ENCODE results near the gene ACSS2. TPM values are rescaled to one million over a fixed set of nuclear protein-coding genes. Genes with fewer than 3 reads are reported as not detected.
A peak's percentile ranks its signal among the peaks of the same experiment; 100 is the strongest.

The ACSS2 gene
- polyA plus RNA-seq, 2 donors, result 31.4 to 44.2 TPM

DNA sequence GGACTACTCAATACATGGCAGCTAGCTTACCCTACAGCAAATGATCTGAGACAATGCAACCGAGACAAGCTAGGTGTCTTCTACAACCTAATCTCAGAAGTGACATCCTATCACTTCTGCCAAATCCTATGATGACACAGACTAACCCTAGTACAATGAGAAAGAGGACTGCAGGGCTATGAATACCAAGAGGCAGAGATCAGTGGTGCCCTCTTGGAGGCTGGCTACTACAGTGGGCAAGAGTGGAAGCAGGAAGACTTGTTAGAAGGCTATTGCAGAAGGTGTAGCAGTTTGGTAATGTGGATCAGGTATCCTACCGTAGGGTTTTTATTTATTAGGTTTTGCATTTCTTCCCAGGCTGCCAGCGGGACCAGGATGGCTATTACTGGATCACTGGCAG is 48.9 kb downstream of the ACSS2 start:
- Histone ChIP-seq H3K9me3 (ENCODE audit: control insufficient read depth in 2 of 2, insufficient read depth in 1 of 2, low read depth in 1 of 2, low read length in 1 of 2) (no peaks in the 10 kb centered on the region), H3K27ac (ENCODE audit: low read depth in 2 of 2, low read length in 1 of 2) (no peak overlapping the region), H3K36me3 (ENCODE audit: control insufficient read depth in 2 of 2, insufficient read depth in 2 of 2, low read length in 1 of 2) (peaks cover 15 to 51% of the 10 kb centered on the region in 2 donors), H3K27me3 (ENCODE audit: control insufficient read depth in 1 of 2, insufficient read depth in 2 of 2, low read length in 2 of 2) (no peaks in the 10 kb centered on the region), H3K4me3 (ENCODE audit: low read depth in 1 of 2, low read length in 2 of 2) (no peak overlapping the region), H3K4me1 (ENCODE audit: control insufficient read depth in 2 of 2, insufficient read depth in 2 of 2, low read length in 1 of 2) (no peaks in the 10 kb centered on the region)
- WGBS, 2 donors, result 96 to 100% methylated on average over 3 of the region's 3 CpGs

DNA sequence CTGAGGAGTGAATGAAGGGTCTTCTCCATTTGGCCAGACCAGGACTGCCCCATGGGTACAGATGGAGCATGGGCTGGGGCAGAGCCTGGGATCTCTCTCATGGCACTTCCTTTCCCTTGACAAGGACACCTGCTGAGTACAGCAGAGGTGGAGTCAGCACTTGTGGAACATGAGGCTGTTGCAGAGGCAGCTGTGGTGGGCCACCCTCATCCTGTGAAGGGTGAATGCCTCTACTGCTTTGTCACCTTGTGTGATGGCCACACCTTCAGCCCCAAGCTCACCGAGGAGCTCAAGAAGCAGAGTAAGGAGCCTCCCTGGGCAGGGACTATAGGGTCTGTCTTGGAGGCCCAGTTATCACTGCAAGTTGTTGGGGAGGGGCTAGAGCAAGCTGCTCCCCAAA is 49.6 kb downstream of the ACSS2 start:
- no peaks in the 10 kb centered on the region for H3K4me1 ChIP-seq (ENCODE audit: control insufficient read depth in 2 of 2, insufficient read depth in 2 of 2, low read length in 1 of 2)
- no peaks in the 10 kb centered on the region for H3K9me3 ChIP-seq (ENCODE audit: control insufficient read depth in 2 of 2, insufficient read depth in 1 of 2, low read depth in 1 of 2, low read length in 1 of 2)
- H3K27me3 ChIP-seq (ENCODE audit: control insufficient read depth in 1 of 2, insufficient read depth in 2 of 2, low read length in 2 of 2), result no peaks in the 10 kb centered on the region
- peaks cover 17 to 46% of the 10 kb centered on the region in 2 donors for H3K36me3 ChIP-seq (ENCODE audit: control insufficient read depth in 2 of 2, insufficient read depth in 2 of 2, low read length in 1 of 2)
- 88 to 91% methylated on average over 1 of the region's 1 CpG for WGBS, 2 donors
- H3K27ac ChIP-seq (ENCODE audit: low read depth in 2 of 2, low read length in 1 of 2), result no peak overlapping the region
- no peak overlapping the region for H3K4me3 ChIP-seq (ENCODE audit: low read depth in 1 of 2, low read length in 2 of 2)

- no peak overlapping the region for H3K27ac ChIP-seq (ENCODE audit: low read depth in 2 of 2, low read length in 1 of 2)
- peaks cover 19 to 45% of the 10 kb centered on the region in 2 donors for H3K36me3 ChIP-seq (ENCODE audit: control insufficient read depth in 2 of 2, insufficient read depth in 2 of 2, low read length in 1 of 2)
These were observed 50.2 kb downstream of the ACSS2 start for GRCh38 chr20:34926581-34926980.

GRCh38 chr20:34927736-34928135 is 51.3 kb downstream of the ACSS2 start:
- H3K9me3 ChIP-seq (ENCODE audit: control insufficient read depth in 2 of 2, insufficient read depth in 1 of 2, low read depth in 1 of 2, low read length in 1 of 2), result no peaks in the 10 kb centered on the region
- H3K36me3 ChIP-seq (ENCODE audit: control insufficient read depth in 2 of 2, insufficient read depth in 2 of 2, low read length in 1 of 2), result peaks cover 19 to 49% of the 10 kb centered on the region in 2 donors
- no peak overlapping the region for H3K27ac ChIP-seq (ENCODE audit: low read depth in 2 of 2, low read length in 1 of 2)
- H3K4me1 ChIP-seq (ENCODE audit: control insufficient read depth in 2 of 2, insufficient read depth in 2 of 2, low read length in 1 of 2), result no peaks in the 10 kb centered on the region
- WGBS, 2 donors, result 68 to 95% methylated on average over 1 of the region's 1 CpG
- no peak overlapping the region for H3K4me3 ChIP-seq (ENCODE audit: low read depth in 1 of 2, low read length in 2 of 2)
- no peaks in the 10 kb centered on the region for H3K27me3 ChIP-seq (ENCODE audit: control insufficient read depth in 1 of 2, insufficient read depth in 2 of 2, low read length in 2 of 2)

More at GRCh38 chr20:34926581-34926980, 50.2 kb downstream of the ACSS2 start:
- no peaks in the 10 kb centered on the region for H3K4me1 ChIP-seq (ENCODE audit: control insufficient read depth in 2 of 2, insufficient read depth in 2 of 2, low read length in 1 of 2)
- H3K27me3 ChIP-seq (ENCODE audit: control insufficient read depth in 1 of 2, insufficient read depth in 2 of 2, low read length in 2 of 2), result no peaks in the 10 kb centered on the region
- H3K9me3 ChIP-seq (ENCODE audit: control insufficient read depth in 2 of 2, insufficient read depth in 1 of 2, low read depth in 1 of 2, low read length in 1 of 2), result no peaks in the 10 kb centered on the region
- no peak overlapping the region for H3K4me3 ChIP-seq (ENCODE audit: low read depth in 1 of 2, low read length in 2 of 2)
- WGBS, 2 donors, result 92 to 100% methylated on average over 1 of the region's 1 CpG

DNA sequence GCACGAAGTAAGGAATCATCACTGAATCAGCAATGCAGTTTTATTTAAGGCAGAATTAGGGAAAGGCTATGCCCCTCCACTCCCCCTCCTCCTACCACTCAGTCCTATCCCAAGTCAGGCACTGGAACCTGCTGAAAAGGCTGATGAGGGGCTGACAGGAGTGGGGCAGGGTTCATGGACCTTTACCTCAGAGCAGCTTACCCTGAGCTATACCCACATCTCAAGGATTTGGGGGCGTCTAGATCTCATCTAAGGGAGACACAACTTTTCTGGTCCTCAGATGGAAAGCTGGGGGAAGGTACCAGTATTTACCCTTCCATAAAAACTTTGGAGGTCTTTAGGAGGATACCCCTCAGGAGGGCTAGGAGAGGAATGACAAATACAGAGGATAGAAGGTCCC is 52.0 kb downstream of the ACSS2 start:
- Histone ChIP-seq H3K27ac (ENCODE audit: low read depth in 2 of 2, low read length in 1 of 2) (no peak overlapping the region), H3K9me3 (ENCODE audit: control insufficient read depth in 2 of 2, insufficient read depth in 1 of 2, low read depth in 1 of 2, low read length in 1 of 2) (no peaks in the 10 kb centered on the region), H3K27me3 (ENCODE audit: control insufficient read depth in 1 of 2, insufficient read depth in 2 of 2, low read length in 2 of 2) (no peaks in the 10 kb centered on the region), H3K36me3 (ENCODE audit: control insufficient read depth in 2 of 2, insufficient read depth in 2 of 2, low read length in 1 of 2) (peaks cover 19 to 47% of the 10 kb centered on the region in 2 donors), H3K4me3 (ENCODE audit: low read depth in 1 of 2, low read length in 2 of 2) (no peak overlapping the region), H3K4me1 (ENCODE audit: control insufficient read depth in 2 of 2, insufficient read depth in 2 of 2, low read length in 1 of 2) (no peaks in the 10 kb centered on the region)
- WGBS, 2 donors, result 85 to 91% methylated on average over 2 of the region's 2 CpGs

DNA sequence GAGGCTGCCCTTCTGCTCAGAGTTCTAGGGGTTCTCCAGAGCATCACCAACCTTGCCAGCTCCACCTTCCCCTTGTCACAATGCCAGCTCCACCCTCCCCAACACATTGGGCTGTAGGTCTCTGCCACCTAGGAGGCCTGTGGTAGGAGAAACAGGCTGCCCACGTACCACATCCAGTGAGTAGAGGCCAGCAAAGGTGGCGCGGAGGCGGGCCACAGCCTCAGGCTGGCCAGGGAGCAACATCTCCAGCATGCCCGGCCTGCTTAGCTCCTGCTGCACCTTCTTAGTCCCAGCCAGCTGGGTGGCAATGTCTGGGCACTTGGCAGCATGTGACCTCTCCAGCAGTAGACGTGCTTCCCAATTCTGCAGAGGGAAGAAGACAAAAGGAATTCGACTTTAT is 55.4 kb downstream of the ACSS2 start:
- no peaks in the 10 kb centered on the region for H3K27me3 ChIP-seq (ENCODE audit: control insufficient read depth in 1 of 2, insufficient read depth in 2 of 2, low read length in 2 of 2)
- H3K27ac ChIP-seq (ENCODE audit: low read depth in 2 of 2, low read length in 1 of 2), result no peak overlapping the region
- no peaks in the 10 kb centered on the region for H3K4me1 ChIP-seq (ENCODE audit: control insufficient read depth in 2 of 2, insufficient read depth in 2 of 2, low read length in 1 of 2)
- peaks cover 12 to 36% of the 10 kb centered on the region in 2 donors for H3K36me3 ChIP-seq (ENCODE audit: control insufficient read depth in 2 of 2, insufficient read depth in 2 of 2, low read length in 1 of 2)
- H3K4me3 ChIP-seq (ENCODE audit: low read depth in 1 of 2, low read length in 2 of 2), result no peak overlapping the region
- 91 to 96% methylated on average over 7 of the region's 7 CpGs for WGBS, 2 donors
- no peaks in the 10 kb centered on the region for H3K9me3 ChIP-seq (ENCODE audit: control insufficient read depth in 2 of 2, insufficient read depth in 1 of 2, low read depth in 1 of 2, low read length in 1 of 2)

DNA sequence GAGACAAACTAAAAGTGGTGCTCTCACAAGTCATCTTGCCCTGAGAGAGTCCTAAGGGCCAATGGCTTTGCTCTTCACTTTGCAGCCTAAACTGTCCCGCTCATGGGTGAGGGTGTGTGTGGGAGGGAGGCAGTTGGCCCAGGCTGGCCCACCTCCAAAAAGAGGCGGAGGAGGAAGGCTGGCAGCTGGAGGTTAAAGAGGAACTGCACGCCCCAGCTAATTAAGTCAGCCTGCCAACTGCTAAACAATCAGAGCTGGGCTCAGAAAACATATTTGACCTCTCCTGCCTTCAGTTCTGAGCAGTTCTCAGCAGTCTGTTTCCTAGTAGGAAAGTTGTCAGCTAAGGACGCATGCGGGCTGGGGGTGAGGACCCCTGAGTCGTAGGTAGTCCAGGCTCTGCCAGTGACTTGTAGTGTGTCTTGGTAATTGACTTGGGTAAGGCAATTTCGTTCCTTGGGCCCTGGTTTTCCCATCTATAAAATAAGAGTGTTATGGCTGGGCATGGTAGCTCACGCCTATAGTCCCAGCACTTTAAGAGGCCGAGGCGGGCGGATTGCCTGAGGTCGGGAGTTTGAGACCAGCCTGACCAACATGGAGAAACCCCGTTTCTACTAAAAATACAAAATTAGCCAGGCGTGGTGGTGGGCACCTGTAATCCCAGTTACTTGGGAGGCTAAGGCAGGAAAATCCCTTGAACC is 62.2 kb downstream of the ACSS2 start:
- H3K4me3 ChIP-seq (ENCODE audit: low read depth in 1 of 2, low read length in 2 of 2), result no peak overlapping the region
- H3K27ac ChIP-seq (ENCODE audit: low read depth in 2 of 2, low read length in 1 of 2), result peak overlapping the region; percentile 48 to 66
- no peaks in the 10 kb centered on the region for H3K9me3 ChIP-seq (ENCODE audit: control insufficient read depth in 2 of 2, insufficient read depth in 1 of 2, low read depth in 1 of 2, low read length in 1 of 2)
- peaks cover 3 to 24% of the 10 kb centered on the region in 2 donors for H3K36me3 ChIP-seq (ENCODE audit: control insufficient read depth in 2 of 2, insufficient read depth in 2 of 2, low read length in 1 of 2)
- 64 to 74% methylated on average over 14 of the region's 14 CpGs for WGBS, 2 donors
- H3K4me1 ChIP-seq (ENCODE audit: control insufficient read depth in 2 of 2, insufficient read depth in 2 of 2, low read length in 1 of 2), result no peaks in the 10 kb centered on the region
- no peaks in the 10 kb centered on the region for H3K27me3 ChIP-seq (ENCODE audit: control insufficient read depth in 1 of 2, insufficient read depth in 2 of 2, low read length in 2 of 2)

DNA sequence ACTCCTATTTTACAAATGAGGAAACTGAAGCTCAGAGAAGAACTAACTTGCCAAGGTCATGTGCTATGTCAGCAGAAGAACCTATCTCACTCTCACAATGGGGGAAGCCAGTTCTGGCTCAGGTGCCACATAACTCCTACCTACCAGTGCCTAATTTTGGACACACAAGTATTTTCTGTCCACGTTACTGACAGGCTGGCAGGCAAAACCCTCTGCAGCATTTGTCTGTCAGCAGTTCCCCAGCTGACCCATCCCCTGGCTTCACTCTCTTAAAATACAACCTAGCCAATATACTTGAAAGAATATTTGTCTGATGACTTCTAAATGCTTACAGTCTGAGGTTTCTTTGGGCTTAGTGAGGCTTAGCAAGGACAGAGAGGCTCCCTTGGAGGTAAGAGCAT is 63.7 kb downstream of the ACSS2 start:
- H3K36me3 ChIP-seq (ENCODE audit: control insufficient read depth in 2 of 2, insufficient read depth in 2 of 2, low read length in 1 of 2), result peaks cover 3 to 28% of the 10 kb centered on the region in 2 donors
- 79 to 86% methylated on average over 1 of the region's 1 CpG for WGBS, 2 donors

DNA sequence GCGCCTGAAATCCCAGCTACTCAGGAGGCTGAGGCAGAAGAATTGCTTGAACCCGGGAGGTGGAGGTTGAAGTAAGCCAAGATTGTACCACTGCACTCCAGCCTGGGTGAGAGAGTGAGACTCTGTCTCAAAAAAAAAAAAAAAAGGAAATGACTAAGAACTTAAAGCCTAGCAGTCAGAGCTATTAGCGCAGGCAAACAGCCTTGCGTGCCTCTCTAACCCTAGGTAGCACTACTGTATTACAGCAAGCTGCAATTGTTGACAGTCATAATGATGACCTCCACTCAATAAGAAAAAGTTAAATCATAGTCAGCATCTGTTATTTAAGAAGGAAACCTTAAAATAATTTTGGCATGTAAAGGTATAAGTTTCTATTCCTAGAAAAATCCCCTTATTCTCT is 64.8 kb downstream of the ACSS2 start:
- Histone ChIP-seq H3K4me3 (ENCODE audit: low read depth in 1 of 2, low read length in 2 of 2) (no peak overlapping the region), H3K27ac (ENCODE audit: low read depth in 2 of 2, low read length in 1 of 2) (no peak overlapping the region), H3K36me3 (ENCODE audit: control insufficient read depth in 2 of 2, insufficient read depth in 2 of 2, low read length in 1 of 2) (peaks cover 3 to 32% of the 10 kb centered on the region in 2 donors), H3K9me3 (ENCODE audit: control insufficient read depth in 2 of 2, insufficient read depth in 1 of 2, low read depth in 1 of 2, low read length in 1 of 2) (no peaks in the 10 kb centered on the region), H3K4me1 (ENCODE audit: control insufficient read depth in 2 of 2, insufficient read depth in 2 of 2, low read length in 1 of 2) (peaks cover 4% of the 10 kb centered on the region in 2 donors), H3K27me3 (ENCODE audit: control insufficient read depth in 1 of 2, insufficient read depth in 2 of 2, low read length in 2 of 2) (no peaks in the 10 kb centered on the region)
- 86 to 91% methylated on average over 4 of the region's 4 CpGs for WGBS, 2 donors

More for the DNA sequence above, 63.7 kb downstream of the ACSS2 start:
- H3K9me3 ChIP-seq (ENCODE audit: control insufficient read depth in 2 of 2, insufficient read depth in 1 of 2, low read depth in 1 of 2, low read length in 1 of 2), result no peaks in the 10 kb centered on the region
- H3K4me3 ChIP-seq (ENCODE audit: low read depth in 1 of 2, low read length in 2 of 2), result no peak overlapping the region
- H3K27ac ChIP-seq (ENCODE audit: low read depth in 2 of 2, low read length in 1 of 2), result no peak overlapping the region
- peaks cover 0 to 4% of the 10 kb centered on the region in 2 donors for H3K4me1 ChIP-seq (ENCODE audit: control insufficient read depth in 2 of 2, insufficient read depth in 2 of 2, low read length in 1 of 2)
- H3K27me3 ChIP-seq (ENCODE audit: control insufficient read depth in 1 of 2, insufficient read depth in 2 of 2, low read length in 2 of 2), result no peaks in the 10 kb centered on the region

DNA sequence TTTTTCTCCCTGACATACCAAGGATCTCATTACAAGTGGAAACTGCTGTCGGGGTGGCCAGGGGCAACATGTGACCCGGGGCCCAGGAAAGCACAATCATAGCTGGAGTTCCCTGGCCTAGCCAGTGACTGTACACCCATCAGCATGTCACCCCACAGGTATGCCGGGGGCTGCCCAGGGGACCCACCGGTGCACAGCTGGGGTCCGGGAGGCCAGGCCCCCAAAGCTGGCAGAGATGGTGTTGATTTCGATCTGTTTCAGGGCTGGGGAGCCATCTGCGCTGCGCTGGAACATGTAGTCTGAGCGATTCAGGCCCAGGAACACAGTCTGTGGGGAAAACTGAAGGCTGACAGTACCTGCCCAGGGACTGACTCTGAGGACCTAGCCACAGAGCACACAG is 65.9 kb downstream of the ACSS2 start:
- Histone ChIP-seq H3K4me3 (ENCODE audit: low read depth in 1 of 2, low read length in 2 of 2) (no peak overlapping the region), H3K4me1 (ENCODE audit: control insufficient read depth in 2 of 2, insufficient read depth in 2 of 2, low read length in 1 of 2) (peaks cover 4% of the 10 kb centered on the region in 2 donors), H3K27ac (ENCODE audit: low read depth in 2 of 2, low read length in 1 of 2) (no peak overlapping the region), H3K9me3 (ENCODE audit: control insufficient read depth in 2 of 2, insufficient read depth in 1 of 2, low read depth in 1 of 2, low read length in 1 of 2) (no peaks in the 10 kb centered on the region), H3K27me3 (ENCODE audit: control insufficient read depth in 1 of 2, insufficient read depth in 2 of 2, low read length in 2 of 2) (no peaks in the 10 kb centered on the region), H3K36me3 (ENCODE audit: control insufficient read depth in 2 of 2, insufficient read depth in 2 of 2, low read length in 1 of 2) (peaks cover 3 to 32% of the 10 kb centered on the region in 2 donors)
- WGBS, 2 donors, result 94 to 98% methylated on average over 9 of the region's 9 CpGs
